ENCODE measurements around the gene MED14.

GRCh38 chrX:40663078-40663740, 72.1 kb downstream of the MED14 start:
- no peak for TF ChIP-seq POLR2AphosphoS5 (IDR thresholded peaks at IDR 0.05; ENCODE audit: low read depth, low read length)
- TF ChIP-seq SIN3A (IDR thresholded peaks at IDR 0.05; ENCODE audit: borderline replicate concordance, insufficient read depth, low read length), result no peak
- TF ChIP-seq FOXP2 (optimal IDR thresholded peaks at IDR 0.05; ENCODE audit: borderline replicate concordance, extremely low read depth, extremely low read length, insufficient read depth), result no peak
- TF ChIP-seq REST (IDR thresholded peaks at IDR 0.05; ENCODE audit: insufficient read depth in 1 of 2, low read depth in 2 of 2, low read length in 2 of 2), result no peak
